SHP77 (cell line): ENCODE measurements around the gene OBSL1.

Experiments
- DNase-seq, 2 experiments: peaks; one replicate each; lab custom pipeline; 2025; lab: John Stamatoyannopoulos, UW

The OBSL1 gene

GRCh38 chr2:219571311-219572236 lies at the start of gene OBSL1:
Gene OBSL1, minus strand, starts transcription at chr2:219571539. Its CDS starts 307 bp downstream, at chr2:219571232.
- peak; percentile 91 to 97 for DNase-seq

- no peak for DNase-seq
Observed at GRCh38 chr2:219620546-219620945, 49.2 kb upstream of the OBSL1 start.

DNA sequence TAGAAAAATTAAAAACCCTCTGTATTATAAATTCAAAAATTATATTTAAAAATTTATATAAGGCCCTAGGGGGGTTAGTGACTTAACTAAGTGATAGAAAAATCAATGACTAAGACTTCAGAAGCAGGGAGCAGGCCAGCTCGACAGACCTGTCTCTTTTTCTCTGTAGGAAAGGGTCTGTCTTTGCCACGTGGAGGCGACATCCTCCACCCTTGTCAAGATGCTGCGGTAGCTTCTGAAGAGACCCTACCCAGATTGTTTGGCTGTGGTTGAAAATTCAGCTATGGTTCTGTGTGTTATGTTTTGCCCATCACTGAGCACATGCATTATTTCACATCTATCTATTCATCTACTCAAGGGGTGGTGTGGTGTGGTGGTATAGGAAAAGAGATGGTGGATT lies 47.9 kb upstream of the OBSL1 start:
- no peak for DNase-seq

DNA sequence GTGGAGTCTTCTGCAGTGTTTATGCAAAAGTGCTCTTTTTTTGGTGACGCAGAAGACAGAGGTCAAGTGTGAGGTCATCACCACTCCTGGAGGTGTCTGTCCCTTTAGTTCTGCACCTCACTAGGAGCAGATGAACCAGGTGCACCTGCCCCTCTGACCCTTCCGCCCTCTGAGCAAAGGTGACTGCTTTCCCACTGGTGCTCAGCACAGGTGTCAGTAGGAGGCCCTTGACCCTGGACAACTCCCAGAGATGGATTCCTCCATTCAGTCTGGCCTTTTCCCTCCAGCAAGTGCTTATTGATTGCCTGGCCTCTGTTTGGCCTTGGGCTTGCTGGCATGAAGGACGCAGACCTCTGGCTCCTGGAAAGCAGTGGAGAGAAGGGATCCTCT lies 47.4 kb upstream of the OBSL1 start:
- DNase-seq: no peak

- DNase-seq: no peak
Observed at GRCh38 chr2:219616550-219616949, 45.2 kb upstream of the OBSL1 start.

DNA sequence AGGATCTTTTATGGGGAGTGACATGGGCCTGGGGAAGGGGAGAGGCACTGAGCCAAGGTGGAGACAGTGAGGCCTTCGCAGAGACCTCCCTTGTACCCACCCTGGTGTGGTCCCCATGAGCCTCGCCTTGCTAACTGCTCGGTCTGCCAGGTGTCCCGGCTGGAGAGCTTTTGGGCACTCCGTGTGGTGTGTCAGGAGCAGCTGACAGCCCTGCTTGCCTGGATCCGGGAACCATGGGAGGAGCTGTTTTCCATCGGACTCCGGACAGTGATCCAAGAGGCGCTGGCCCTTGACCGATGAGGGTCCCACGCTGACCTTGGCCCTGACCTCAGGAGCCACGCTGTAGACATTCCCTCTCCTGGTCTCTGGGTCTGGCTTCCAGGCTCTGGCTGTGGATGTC lies 44.6 kb upstream of the OBSL1 start:
- DNase-seq: no peak

DNA sequence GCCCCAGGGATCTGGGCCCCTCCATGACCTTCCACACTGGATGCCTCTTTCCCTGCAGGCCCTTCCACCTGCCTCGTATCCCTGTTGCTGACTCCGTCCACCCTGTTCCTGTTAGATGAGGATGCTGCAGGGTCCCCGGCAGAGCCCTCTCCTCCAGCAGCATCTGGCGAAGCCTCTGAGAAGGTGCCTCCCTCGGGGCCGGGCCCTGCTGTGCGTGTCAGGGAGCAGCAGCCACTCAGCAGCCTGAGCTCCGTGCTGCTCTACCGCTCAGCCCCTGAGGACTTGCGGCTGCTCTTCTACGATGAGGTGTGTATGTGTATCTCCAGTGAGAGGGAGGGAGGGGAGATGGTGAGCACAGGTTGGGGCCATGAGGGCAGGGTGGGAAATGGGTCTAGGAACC lies 43.7 kb upstream of the OBSL1 start:
- no peak for DNase-seq

- DNase-seq: no peak
Observed at GRCh38 chr2:219614076-219614860, 42.9 kb upstream of the OBSL1 start.

- DNase-seq: no peak
Observed at GRCh38 chr2:219613461-219614070, 42.2 kb upstream of the OBSL1 start.

- no peak for DNase-seq
Observed at GRCh38 chr2:219612577-219613286, 41.4 kb upstream of the OBSL1 start.

DNA sequence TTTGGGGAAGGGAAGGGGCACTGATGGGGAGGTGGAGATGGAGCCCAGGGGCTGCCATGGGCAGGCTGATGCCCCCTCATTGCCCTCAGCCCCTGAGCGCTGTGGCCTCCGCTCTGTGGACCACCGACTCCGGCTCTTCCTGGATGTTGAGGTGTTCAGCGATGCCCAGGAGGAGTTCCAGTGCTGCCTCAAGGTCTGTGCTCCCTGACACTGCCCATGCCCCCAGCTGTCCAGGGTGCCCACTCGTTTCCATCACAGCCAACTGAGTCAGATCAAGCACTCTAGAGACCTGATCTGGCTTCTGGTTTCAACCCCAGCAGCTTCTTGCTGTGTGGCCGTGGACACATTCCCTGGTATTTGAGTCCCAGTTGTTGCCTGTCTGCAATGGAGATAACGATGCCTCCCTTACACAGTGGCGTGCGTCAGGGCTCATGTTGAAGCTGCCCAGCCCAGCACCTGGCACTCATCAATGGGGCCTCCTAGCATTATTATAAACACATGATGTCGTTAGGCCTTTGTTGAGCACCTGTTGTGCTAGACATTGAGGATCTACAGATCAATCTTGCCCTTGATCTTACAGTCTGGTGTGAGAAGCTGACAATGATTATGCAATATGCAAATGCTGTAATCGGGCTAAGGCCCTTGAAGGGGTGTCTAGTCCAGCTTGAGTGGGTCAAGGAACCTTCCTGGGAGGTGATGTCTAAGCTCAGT lies 40.7 kb upstream of the OBSL1 start:
- peak in 1 of 2 experiments; percentile 16 for DNase-seq

GRCh38 chr2:219611306-219611705 lies 40.0 kb upstream of the OBSL1 start:
- no peak for DNase-seq

DNA sequence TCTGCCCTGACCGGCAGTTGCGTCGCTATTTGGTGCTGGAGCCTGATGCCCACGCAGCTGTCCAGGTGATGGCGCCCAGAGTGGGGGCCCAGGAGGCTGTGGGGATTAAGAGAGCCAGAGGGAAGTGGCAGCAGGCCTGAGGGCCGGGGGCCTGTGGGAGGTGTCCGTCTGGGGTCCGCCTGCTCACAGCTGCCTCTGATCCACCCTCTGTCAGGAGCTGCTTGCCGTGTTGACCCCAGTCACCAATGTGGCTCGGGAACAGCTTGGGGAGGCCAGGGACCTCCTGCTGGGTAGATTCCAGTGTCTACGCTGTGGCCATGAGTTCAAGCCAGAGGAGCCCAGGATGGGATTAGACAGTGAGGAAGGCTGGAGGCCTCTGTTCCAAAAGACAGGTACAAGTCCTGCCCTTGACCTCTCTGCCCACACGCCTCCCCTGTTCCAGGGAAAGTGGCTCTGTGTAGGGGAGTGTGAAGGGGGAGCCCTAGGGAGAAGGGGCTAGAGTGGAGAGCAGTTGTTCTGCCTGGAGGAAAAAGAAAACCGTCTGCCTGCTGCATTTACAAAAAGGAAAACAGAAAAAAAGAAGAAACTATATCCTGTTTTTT lies 37.9 kb upstream of the OBSL1 start:
- no peak for DNase-seq

DNA sequence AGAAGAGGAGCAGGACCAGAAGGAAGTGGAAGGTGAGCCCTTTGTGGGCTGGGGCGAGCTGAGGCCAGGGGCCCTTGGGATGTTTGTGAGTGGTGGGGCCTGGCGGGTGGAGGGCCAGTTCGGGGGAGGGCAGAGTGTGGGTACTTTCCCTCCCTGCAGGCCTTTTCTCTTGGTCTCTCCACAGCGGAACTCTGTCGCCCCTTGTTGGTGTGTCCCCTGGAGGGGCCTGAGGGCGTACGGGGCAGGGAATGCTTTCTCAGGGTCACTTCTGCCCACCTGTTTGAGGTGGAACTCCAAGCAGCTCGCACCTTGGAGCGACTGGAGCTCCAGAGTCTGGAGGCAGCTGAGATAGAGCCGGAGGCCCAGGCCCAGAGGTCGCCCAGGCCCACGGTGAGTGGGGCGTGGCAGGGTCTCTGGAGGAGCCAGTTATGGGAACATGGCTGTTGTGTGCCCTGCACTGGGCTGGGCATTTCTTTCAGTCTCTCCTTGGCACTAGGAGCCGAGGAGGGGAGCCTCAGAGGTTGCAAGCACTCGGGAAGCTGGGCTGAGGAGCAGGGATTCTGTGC lies 37.1 kb upstream of the OBSL1 start:
- DNase-seq: no peak

- no peak for DNase-seq
Observed at GRCh38 chr2:219607931-219608330, 36.6 kb upstream of the OBSL1 start.

GRCh38 chr2:219605607-219605954 lies 34.2 kb upstream of the OBSL1 start:
- no peak for DNase-seq

DNA sequence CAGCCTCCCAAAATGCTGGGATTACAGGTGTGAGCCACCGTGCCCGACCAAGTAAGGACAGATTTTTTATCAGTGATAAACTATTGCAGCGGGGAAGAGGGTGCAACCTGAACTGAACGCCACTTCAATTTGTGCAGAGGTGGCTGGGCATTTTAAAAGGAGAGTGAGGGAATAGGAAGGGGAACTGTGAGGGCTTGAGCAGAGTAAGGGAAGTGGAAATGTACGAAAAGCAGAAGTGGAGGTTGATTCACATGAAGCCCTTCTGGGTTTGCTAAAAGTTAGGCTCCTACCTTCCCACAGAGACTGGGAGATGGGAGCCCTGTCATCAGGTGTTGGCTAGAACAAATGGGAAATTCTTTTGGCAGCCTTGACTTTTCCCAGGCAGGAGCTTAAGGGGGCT lies 32.4 kb upstream of the OBSL1 start:
- no peak for DNase-seq

GRCh38 chr2:219598308-219599078 lies 27.2 kb upstream of the OBSL1 start:
- no peak for DNase-seq

DNA sequence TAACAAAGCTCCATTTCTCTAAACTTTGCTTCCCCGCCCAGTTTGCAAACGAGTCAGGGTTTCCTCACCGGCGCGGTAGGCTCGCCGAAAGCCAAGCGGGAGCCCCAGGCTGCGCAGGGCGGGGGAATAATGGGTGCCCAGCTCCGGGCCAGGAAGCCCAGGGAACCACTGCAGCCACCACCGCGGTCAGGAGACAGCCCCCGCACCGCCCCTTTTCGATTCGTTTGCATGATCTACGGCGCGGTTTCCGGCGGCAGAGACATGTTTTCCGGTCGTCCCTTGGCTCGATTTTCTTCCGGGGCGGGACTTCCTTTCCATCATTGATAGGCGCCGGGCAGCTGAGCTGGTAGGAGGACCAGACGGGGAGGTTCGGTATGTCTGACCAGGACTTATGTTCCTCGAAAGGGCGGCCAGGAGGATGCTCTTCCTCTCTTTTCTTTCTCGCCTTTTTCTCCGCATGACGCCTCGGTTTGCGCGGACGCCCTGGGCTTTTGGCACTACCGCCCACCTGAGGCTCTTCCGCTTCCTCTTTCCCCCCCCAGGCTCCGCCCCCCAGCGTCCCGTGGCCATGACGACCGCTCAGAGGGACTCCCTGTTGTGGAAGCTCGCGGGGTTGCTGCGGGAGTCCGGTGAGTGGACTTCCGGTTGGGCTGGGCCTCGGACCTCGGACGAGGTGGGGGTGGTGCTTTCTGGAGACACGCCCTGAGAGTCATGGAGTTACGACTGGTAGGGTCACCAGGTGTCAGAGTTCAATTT lies 26.4 kb upstream of the OBSL1 start, which contains the start of gene STK11IP:
Gene STK11IP (plus strand): TSS at position 306 of the 756 bp plus-strand sequence. CDS start 263 bp downstream, at position 569.
- DNase-seq: peak; percentile 97 to 98
